ENCODE results near the gene CYP4F8. TPM values are rescaled to one million over a fixed set of nuclear protein-coding genes. Genes with fewer than 3 reads are reported as not detected.

Gene CYP4F8
- total RNA-seq, 1 donor from 2014 or later: not detected

DNA sequence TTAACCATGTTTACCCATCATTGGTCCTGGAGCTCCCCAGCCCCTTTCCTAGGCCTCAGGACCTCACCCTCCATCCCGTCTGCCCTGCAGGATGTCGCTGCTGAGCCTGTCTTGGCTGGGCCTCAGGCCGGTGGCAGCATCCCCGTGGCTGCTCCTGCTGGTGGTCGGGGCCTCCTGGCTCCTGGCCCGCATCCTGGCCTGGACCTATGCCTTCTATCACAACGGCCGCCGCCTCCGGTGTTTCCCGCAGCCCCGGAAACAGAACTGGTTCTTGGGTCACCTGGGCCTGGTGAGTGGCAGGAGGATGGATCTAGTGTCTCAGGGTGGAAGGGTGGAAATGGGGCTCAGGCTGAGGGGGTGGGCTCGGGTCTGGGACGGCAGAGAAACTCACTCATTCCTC is 508 bp downstream of the CYP4F8 start:
- DNase-seq (ENCODE audit: low spot score in 2 of 2): no peak
- no peak for FAIRE-seq

DNA sequence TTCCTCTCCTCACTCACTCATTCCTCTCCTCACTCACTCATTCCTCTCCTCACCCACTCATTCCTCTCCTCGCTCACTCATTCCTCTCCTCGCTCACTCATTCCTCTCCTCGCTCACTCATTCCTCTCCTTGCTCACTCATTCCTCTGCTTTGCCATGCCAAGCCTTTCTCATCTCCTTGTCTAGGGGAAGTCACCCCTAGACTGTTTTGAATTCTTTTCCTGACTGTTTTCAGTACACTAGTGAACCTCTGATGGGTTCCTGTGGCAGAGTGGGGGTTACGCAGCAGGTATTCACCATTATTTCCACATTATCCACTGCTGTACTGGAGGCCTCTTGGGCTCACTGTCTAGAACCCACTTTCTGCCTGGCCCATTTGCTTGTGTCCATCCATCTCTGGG is 1.2 kb downstream of the CYP4F8 start:
- no peak for FAIRE-seq

DNA sequence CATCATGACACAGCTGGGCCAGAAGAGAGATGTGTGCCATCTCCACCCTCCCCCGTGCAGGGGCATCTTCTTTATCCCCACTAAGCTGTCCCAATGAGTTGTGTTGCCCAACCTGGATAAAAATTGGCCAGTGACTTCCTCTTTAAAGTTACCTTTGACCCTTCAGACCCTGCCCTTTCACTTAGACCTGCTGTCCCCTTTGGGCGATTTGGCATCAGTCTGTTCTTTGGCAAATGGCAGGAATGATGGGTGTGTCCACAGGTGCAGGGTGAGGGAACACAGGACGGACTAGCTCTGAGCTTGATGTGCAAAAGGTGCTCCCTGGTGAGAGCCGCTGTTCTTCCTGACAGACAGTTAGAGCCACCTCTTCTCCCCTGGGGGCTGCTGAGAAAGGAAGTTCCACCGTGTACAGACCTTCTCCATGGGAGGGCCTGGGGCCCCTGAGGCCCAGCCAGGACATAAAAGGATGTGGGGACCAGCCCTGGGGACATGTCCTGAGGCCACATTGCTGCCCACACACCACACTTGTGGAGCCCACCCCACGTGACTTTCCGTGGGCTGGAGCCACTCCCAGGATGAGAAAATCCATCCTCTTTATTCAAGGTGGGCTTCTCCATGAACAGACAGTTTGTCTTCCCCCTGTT is 1.7 kb downstream of the CYP4F8 start:
- DNase-seq (ENCODE audit: low spot score in 2 of 2): no peak
- FAIRE-seq: no peak

More for the DNA sequence above, 1.2 kb downstream of the CYP4F8 start:
- no peak for DNase-seq (ENCODE audit: low spot score in 2 of 2)

DNA sequence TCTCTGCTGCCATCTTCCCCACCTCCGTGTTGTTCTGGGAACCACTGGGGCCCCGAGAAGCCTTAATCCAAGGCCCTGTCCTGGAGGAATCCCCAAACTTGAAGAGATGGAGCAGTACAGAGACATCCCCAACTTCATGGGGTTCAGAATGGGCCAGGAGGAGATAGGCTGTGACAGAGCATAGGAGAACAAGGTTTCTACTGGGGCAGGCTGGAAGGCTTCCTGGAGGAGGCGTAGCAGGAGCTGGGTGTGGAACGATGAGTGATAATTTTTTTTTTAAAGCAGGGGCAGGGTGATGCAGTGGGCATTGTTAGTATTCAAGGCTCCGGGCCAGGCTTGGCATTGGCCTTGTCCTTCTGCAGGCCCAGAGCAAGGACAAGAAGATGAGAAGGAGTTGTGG is 3.3 kb downstream of the CYP4F8 start:
- FAIRE-seq (no peak), DNase-seq (ENCODE audit: low spot score in 2 of 2) (no peak)

DNA sequence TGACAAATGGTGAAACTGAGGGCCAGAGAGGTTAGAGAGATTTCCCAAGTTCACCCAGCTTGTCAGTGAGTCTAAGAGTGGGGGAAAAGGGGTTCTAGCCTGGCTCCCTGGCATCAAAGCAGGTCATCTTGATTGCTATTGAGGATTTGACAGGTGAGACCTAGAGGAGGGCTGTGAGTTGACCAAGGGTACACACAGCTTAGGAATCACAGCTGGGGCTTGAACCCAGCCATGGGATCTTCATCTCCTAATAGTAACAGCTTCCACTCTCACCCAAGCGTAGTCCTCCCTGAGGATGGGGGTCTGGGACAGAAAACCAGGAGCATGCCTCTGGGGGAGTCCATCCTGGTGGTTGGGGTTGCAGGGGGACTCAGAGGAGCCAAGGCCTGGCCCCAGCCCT is 6.8 kb downstream of the CYP4F8 start:
- DNase-seq (ENCODE audit: low spot score in 2 of 2): no peak
- FAIRE-seq: no peak

DNA sequence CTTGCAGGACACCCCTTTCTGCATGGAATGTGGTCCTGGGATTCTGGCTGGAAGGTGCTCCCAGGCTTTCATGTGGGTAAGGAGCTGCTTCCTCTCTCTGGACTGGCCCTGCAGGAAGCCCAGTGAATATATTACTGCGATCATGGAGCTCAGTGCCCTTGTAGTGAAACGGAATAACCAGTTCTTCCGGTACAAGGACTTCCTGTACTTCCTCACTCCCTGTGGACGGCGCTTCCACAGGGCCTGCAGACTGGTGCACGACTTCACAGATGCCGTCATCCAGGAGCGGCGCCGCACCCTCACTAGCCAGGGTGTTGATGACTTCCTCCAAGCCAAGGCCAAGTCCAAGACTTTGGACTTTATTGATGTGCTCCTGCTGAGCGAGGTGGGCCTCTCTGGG is 8.0 kb downstream of the CYP4F8 start:
- DNase-seq (ENCODE audit: low spot score in 2 of 2) (no peak), FAIRE-seq (no peak)

DNA sequence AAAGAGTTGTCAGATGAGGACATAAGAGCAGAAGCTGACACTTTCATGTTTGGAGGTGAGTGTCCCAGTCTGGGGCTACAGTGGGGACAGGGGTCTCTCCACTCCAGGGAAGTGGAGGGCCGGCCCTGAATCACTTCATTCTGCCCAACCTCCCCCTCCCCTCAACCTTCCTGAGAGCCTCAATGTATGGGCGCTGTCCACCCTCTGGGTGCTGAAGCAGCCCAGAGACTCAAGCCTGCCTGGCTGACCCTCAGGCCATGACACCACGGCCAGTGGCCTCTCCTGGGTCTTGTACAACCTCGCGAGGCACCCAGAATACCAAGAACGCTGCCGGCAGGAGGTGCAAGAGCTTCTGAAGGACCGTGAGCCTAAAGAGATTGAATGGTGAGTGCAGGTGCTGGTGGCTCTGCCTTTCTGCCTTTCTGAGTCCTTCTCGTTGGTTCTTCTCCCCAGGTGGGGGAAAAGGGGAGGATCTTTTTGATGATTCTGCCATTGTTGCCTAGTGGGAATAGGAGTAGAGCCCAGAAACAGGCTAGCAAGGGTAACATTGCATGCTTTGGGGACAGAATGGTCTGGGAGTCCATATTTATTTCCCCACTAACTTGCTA is 8.8 kb downstream of the CYP4F8 start:
- DNase-seq (ENCODE audit: low spot score in 2 of 2): no peak
- FAIRE-seq: no peak

DNA sequence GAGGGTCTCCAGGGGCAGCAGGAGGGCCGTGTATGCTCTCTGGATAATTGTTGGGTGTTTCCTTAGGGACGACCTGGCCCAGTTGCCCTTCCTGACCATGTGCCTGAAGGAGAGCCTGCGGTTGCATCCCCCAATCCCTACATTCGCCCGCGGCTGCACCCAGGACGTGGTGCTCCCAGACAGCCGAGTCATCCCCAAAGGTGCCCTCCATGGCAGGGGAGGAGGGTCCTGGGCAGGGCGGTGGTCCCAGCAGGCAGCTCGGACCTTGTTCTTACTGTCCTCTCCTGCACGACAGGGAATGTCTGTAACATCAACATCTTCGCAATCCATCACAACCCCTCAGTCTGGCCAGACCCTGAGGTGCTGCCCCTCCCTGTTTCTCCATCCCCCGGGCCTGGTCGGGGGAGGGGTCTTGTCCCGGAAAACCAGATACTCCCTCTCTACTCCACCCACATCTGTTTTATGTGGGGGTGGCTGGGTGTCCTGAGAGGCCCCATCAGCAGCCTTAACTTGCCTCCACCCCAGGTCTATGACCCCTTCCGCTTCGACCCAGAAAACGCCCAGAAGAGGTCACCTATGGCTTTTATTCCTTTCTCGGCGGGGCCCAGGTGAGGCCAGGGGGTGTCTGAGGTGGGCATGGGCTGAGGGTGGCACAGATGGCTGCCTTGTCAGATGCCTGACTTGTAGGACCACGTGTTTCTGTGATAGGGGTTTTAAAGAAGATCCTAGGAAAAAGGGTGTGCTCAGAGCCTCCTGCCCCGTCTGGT is 13.4 kb downstream of the CYP4F8 start:
- DNase-seq (ENCODE audit: low spot score in 2 of 2) (no peak), FAIRE-seq (no peak)

DNA sequence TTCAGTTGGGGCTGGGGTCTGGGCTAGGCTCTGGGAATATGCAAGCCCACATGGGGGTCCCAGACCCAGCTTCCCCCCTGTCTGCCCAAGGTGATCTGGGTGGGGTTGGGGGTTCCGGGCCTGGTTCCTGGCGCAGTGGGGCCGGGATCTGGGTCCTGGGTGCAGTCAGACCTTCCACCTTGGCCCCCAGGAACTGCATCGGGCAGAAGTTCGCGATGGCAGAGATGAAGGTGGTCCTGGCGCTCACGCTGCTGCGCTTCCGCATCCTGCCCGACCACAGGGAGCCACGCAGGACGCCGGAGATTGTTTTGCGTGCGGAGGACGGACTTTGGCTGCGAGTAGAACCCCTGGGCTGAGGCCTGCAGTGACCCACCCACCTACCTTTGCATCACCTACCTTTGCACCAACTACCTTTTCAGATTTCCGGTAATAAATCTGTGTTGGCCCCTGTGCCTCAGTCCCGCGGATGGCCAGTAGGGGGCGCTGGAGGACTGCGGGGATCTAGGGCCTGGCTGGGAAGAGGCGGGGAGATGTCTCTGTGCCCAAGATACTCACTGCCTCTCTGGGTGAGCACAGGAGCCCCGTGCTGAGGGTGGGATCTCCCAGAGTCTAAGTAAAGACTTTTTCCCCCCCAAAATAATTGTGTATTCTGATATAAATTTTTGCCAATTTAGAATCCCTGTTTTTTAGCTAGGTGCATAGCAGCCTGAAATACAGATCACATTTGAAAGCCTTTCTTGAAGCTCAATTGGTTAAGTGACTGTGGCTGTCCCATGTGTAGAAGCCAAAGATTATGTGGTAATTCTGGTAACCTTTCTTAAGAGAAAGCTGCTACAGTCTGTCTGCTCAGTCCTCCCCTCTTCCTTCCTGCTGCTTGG is 14.2 kb downstream of the CYP4F8 start:
- FAIRE-seq (no peak), DNase-seq (ENCODE audit: low spot score in 2 of 2) (peak; percentile 56 to 75)

DNA sequence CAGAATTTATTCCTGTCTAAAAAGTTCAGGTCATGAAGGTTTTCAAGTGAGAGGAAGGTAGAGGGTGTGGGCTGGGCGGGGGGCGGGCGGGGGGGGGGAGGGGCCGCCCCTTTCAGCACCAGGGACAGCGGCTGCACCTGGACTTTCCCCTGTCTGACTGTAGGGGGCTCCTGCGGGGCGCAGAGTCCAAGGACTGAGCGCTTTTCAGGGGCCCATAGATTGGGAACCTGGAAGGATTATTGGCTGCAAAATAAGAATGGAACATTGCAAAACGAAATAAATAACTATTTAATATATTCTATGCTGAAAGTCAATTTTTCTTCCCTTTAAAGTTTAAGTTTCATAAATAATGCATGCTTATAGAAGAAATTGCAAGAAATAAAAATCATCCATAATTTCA is 16.8 kb downstream of the CYP4F8 start:
- FAIRE-seq (no peak), DNase-seq (ENCODE audit: low spot score in 2 of 2) (no peak)

DNA sequence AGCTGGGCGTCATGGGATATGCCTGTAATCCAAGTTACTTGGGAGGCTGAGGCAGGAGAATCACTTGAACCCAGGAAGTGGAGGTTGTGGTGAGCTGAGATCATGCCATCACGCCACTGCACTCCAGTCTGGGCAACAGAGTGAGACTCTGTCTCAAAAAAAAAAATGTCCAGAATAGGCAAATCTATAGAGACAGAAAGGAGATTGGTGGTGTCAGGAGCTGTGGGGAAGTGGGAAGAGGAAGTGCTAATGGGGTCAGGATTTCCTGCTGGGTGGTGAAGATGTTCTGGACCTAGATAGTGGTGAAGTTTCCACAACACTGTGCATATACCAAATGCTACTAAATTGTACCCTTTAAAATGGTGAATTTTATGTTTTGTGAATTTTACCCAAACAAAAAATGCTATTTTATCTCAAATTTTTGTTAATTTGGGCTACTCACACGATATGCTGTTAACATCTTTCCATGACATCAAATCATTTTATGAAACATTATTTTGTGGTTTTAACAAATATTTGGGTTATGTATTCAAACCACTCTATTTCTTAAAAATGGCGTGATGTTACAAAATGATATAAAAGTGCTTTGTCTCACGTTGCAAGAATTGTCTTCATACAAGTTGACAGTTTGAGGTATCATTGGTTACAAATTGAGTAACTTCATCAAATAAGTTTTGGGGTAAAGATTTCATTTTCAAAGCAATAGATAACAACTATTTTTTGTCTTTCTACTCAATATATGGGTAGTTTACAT is 18.2 kb downstream of the CYP4F8 start:
- DNase-seq (ENCODE audit: low spot score in 2 of 2): no peak
- no peak for FAIRE-seq

DNA sequence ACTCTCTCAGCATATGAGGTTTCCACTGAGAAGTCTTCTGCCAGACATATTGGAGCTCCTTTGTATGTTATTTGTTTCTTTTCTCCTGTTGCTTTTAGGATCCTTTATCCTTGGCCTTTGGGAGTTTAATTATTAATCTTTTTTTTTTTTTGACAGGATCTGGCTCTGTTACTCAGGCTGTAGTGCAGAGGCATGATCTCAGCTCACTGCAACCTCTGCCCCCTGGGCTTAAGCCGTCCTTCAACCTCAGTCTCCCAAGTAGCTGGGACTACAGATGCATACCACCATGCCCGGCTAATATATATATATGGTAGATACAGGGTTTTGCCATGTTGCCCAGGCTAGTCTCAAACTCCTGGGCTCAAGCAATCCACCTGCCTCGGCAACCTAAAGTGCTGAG is 19.1 kb downstream of the CYP4F8 start:
- no peak for DNase-seq (ENCODE audit: low spot score in 2 of 2)
- FAIRE-seq: no peak

DNA sequence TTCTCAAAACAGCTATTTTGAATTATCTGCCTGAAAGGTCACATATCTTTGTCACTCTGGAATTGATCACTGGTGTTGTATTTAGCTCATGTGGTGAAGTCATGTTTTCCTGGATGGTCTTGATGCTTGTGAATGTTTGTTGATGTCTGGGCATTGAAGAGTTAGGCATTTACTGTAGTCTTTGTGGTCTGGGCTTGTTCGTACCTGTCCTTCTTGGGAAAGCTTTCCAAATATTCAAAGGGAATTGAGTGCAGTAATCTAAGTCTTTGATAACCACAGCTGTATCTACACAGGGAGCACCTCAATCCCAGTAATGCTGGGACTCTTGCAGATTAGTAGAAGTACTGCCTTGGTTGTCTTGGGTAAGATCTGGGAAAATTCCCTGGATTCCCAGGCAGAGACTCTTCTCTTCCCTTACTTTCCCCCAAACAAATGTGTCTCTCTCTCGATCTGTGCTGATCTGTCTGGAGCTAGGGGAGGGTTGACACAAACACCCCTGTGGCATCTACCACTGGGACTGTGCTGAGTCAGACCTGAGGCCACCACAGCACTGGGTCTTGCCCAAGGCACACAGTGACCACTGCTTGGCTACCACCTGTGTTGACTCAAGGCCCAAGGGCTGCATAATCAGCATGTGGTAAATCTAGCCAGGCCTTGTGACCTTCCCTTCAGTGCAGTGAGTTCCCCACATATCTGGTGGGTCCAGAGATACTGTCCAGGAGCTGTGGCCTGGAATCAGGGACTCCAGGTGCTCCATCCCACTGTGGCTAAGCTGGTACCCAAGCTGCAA is 20.2 kb downstream of the CYP4F8 start:
- DNase-seq (ENCODE audit: low spot score in 2 of 2) (no peak), FAIRE-seq (no peak)

DNA sequence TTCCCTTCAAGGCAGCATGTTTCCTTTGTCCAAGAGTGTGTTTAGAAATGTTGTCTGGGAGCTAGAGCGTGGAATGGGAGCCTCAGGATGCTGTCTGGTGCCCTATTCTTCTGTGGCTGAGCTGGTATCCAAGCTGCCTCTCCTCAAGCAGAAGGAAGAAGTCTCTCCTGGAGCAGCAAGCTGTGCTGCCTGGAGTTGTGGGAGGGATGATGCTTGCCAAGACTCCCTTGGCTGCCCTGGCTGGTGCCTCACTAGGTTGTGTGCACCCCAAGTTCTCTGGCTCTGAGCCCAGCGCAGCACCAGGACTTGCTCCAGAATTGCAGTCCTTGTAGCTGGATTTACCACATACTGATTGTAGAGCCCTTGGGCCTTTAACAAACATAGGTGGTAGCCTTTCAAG is 21.0 kb downstream of the CYP4F8 start:
- DNase-seq (ENCODE audit: low spot score in 2 of 2) (no peak), FAIRE-seq (no peak)

DNA sequence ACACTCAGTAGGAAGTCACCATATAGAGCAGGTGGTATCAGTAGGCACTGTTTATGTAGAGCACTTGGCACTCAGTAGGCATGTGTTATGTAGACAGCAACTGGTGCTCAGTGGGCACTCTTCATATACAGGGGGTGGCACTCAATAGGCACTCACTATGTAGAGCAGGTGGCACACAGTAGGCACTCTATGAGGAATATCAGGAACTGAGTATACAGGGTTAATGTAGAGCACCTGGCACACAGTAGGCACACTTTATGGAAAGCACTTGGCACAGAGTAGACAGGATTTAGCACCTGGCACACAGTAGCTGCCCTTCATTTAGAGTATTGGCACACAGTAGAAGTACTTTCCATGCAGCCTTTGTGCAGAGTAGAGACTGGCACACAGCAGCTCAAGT is 24.6 kb downstream of the CYP4F8 start:
- DNase-seq (ENCODE audit: low spot score in 2 of 2) (no peak), FAIRE-seq (no peak)

DNA sequence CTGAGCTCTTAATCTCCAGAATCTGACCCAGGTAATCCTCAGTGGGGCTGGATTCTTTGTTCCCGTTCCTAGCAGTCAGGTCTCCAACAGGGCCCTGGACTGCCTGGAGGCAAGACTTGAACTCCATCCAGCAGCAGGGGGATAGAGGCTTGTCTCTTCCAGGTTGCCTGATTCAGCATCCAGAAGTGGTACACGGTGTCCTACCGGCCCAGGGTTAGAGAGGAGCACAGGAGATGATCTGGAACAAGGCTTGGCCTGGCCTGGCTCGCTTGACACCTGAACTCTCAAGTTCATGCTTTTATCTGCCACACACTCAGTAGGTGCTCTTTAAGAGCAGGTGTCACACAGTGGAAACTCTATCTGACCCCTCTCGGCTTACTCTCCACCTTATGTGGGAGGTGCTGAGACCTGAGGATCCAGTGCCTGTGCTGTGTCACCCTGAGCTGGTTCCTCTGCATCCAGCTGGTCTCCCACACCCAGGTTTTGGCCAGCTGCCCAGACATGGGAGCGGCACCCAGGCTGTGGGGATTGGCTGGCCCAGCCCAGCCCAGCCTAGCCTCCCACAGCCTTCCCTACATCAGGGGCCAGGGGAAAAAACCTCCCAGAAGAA is 25.4 kb downstream of the CYP4F8 start, which contains the start of gene CYP4F3:
TSS of gene CYP4F3 (plus strand) at position 604 of the 610 bp plus-strand sequence. CDS start 519 bp downstream, outside the sequence.
- FAIRE-seq: no peak
- DNase-seq (ENCODE audit: low spot score in 2 of 2): peak in 1 of 2 donors; percentile 39

DNA sequence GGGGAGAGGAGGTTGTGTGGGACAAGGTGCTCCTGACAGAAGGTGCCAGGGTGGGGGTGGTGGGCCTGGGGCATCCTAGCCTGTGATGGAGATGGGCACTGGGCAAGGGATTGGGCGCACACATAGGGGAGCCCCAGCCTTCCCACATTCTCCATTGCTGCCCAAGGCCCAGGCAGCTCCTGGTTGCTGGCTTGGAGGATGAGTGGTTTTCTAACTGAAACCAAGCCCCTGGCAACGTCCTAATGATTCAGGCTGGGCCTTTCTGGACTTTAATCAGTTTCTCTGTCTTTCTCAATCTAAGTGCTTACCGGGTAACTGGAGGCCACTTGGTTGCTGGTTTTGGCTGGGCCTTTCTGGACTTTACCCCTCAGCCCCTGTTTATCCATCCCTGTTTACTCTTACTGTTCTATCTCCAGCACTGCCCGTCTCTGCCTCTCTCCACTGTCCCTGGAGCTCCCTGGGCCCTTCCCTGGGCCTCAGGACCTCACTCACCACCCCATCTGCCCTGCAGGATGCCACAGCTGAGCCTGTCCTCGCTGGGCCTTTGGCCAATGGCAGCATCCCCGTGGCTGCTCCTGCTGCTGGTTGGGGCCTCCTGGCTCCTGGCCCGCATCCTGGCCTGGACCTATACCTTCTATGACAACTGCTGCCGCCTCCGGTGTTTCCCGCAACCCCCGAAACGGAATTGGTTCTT is 26.0 kb downstream of the CYP4F8 start:
- no peak for FAIRE-seq
- no peak for DNase-seq (ENCODE audit: low spot score in 2 of 2)

DNA sequence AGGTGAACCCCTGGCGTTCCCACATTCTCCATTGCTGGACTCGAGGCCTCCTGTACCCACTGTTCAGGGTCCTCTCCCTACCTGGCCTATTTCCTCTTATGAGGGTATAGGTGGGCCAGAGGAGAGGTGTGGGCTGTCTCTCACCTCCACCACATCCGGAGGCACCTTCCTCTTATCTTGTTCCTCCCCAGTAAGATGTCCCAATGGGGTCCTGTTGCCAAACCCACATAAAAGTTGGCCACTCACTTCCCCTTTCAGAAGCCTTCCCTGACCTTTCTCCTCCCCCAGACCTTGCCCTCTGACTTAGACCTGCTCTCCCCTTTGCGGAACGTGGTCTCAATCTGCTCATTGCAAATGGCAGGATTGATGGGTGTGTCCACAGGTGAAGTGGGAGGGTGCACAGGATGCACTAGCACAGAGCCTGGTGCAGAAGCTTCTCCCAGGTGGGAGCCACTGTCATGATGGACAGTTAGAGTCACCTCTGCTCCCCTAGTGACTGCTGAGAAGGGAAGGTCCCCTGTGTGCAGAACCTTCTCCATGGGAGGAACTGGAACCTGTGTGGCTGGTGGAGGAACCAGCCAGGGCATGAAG is 27.0 kb downstream of the CYP4F8 start:
- no peak for FAIRE-seq
- no peak for DNase-seq (ENCODE audit: low spot score in 2 of 2)
